Measurements from ENCODE around the gene BCCIP.
A peak's percentile ranks its signal among the peaks of the same experiment; 100 is the strongest.

The BCCIP gene

DNA sequence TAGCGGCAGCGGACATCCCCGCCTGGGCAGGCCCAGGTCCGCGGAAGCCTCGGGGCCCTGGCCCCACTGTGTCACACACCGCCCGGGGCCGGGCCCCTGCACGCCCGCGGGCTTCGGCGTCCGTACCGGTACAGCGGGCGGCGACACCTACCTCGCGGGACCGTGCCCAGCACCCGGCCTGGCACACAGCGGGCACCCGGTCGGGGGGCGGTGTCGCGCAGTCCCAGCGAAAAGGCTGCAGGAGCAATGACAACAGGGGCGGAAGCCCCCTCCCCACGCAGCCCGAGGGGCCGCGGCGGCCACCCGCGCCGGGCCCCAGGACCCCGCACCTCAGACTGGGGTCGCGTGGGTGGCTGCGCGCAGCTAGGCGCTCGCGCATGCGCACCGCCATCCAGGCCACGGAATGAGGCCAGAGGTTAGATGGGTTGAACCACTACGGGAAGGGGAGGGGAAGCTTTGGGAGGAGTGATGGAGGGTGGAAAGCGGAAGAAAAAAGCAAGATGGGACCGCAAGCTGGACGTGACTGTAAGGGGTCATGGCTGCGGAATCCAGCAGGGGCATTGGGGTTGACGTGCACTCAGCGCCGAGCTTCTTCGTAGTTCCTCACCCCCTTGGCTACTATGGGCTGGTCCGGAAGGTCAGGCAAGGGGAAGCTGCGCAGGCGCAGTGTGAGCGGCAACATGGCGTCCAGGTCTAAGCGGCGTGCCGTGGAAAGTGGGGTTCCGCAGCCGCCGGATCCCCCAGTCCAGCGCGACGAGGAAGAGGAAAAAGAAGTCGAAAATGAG is at the start of gene BCCIP, which contains the start of gene UROS:
BCCIP (plus strand) TSS at position 669 of the 785 bp plus-strand sequence; CDS start at position 681, 12 bp downstream.
UROS (minus strand) TSS at position 381 of the 785 bp plus-strand sequence. CDS start 6,759 bp downstream, outside the sequence.
- H3K9me3 ChIP-seq (ENCODE audit: severe bottlenecking) = no peaks in the 10 kb centered on the region
- H3K27ac ChIP-seq (ENCODE audit: poor library complexity, severe bottlenecking) = peak within 1 kb of the TSS; percentile 39
- ATAC-seq (ENCODE audit: low read depth) (peak; percentile 77), DNase-seq (ENCODE audit: low spot score) (peak; percentile 93)
- no peaks in the 10 kb centered on the region for H3K27me3 ChIP-seq (ENCODE audit: insufficient read depth, poor library complexity, severe bottlenecking)
- TF ChIP-seq, protein P1, sequence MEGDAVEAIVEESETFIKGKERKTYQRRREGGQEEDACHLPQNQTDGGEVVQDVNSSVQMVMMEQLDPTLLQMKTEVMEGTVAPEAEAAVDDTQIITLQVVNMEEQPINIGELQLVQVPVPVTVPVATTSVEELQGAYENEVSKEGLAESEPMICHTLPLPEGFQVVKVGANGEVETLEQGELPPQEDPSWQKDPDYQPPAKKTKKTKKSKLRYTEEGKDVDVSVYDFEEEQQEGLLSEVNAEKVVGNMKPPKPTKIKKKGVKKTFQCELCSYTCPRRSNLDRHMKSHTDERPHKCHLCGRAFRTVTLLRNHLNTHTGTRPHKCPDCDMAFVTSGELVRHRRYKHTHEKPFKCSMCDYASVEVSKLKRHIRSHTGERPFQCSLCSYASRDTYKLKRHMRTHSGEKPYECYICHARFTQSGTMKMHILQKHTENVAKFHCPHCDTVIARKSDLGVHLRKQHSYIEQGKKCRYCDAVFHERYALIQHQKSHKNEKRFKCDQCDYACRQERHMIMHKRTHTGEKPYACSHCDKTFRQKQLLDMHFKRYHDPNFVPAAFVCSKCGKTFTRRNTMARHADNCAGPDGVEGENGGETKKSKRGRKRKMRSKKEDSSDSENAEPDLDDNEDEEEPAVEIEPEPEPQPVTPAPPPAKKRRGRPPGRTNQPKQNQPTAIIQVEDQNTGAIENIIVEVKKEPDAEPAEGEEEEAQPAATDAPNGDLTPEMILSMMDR (IDR thresholded peaks at IDR 0.05; ENCODE audit: poor library complexity, severe bottlenecking) = no peak
- H3K36me3 ChIP-seq (ENCODE audit: low read depth) = peaks cover 40% of the 10 kb centered on the region
- peaks cover 9% of the 10 kb centered on the region for H3K4me1 ChIP-seq (ENCODE audit: insufficient read depth, poor library complexity, severe bottlenecking)
- peak within 1 kb of the TSS; percentile 91 for H3K4me3 ChIP-seq (ENCODE audit: severe bottlenecking)

DNA sequence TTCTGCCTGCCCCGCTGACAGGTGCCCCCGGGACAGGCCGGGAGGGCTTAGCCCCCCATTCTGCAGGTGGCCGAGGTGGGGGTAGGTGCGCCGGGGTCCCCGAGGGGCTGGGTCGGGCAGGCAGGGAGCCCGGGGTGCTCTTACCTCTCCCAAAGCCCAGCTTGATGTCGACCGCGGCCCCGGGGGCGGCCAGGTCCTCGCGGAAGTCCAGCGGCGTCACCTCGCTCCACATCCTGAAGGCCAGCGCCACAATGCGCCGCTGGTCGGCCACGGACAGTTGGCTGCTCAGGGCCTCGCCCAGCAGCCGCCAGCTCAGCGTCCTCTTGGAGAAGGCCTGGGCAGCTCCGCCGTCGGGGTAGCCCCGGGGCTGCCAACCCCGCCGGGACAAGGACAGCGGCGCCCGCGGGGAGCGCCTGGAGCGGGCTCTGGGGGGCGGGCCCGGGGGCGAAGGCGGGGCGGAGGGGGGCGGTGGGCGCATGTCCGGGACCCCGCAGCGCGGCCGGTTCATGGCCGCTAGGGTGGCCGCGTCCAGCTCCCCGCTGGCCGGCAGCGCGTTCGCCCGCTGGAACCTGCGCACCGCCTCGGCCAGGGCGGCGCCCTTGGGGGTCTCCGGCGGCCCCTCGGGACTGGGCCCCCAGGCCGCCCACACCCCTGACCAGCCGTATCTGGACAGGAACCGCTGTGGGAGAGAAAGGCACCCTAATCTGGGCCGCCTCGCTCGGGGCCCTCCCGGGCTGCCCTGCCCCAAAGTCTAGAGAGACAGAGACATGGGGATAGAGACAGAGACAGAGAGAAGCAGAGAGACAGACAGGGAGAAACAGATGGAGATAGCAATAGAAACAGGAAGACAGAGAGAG is 49.4 kb upstream of the BCCIP start:
- no peaks in the 10 kb centered on the region for H3K9me3 ChIP-seq (ENCODE audit: severe bottlenecking)
- TF ChIP-seq, protein P1 (IDR thresholded peaks at IDR 0.05; ENCODE audit: poor library complexity, severe bottlenecking) = no peak
- DNase-seq (ENCODE audit: low spot score) (no peak), ATAC-seq (ENCODE audit: low read depth) (peak; percentile 39; the same call in 2 of the 3 replicates)
- H3K4me3 ChIP-seq (ENCODE audit: severe bottlenecking) = no peak overlapping the region
- no peak overlapping the region for H3K27ac ChIP-seq (ENCODE audit: poor library complexity, severe bottlenecking)
- no peaks in the 10 kb centered on the region for H3K36me3 ChIP-seq (ENCODE audit: low read depth)
- no peaks in the 10 kb centered on the region for H3K4me1 ChIP-seq (ENCODE audit: insufficient read depth, poor library complexity, severe bottlenecking)
- H3K27me3 ChIP-seq (ENCODE audit: insufficient read depth, poor library complexity, severe bottlenecking) = peaks cover 12% of the 10 kb centered on the region

DNA sequence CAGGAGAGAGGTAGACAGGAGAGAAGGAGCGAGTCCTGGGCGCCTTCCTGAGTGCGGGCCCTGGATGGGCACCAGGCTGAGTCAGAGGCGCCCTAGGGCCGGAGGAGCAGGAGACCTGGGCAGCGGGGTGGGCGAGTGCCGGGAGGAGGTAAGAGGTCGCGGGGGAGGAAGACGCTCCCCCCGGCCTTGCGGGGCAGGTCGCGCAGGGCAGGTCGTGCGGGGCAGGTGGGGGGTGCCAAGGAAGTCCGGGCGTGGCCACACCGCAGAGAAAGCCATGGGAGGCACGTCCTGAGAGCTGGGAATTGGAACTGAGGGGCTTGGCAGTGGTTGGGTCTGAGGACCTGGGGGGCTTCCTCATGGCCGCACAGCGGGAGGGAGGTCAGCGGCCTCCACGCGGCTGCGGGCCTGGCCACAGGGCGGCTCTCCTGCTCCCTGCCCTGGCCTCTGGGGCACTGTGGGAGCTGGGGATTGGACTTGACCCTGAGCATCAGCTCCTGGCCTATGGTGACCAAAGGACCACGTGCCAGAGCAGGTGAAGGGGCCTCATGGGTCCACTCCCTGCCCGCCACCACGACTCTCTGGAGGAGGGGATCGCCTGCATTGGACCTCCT is 48.7 kb upstream of the BCCIP start:
- no peaks in the 10 kb centered on the region for H3K9me3 ChIP-seq (ENCODE audit: severe bottlenecking)
- ATAC-seq (ENCODE audit: low read depth) (no peak), DNase-seq (ENCODE audit: low spot score) (no peak)
- H3K27me3 ChIP-seq (ENCODE audit: insufficient read depth, poor library complexity, severe bottlenecking) = peaks cover 12% of the 10 kb centered on the region
- no peaks in the 10 kb centered on the region for H3K4me1 ChIP-seq (ENCODE audit: insufficient read depth, poor library complexity, severe bottlenecking)
- no peak overlapping the region for H3K4me3 ChIP-seq (ENCODE audit: severe bottlenecking)
- H3K36me3 ChIP-seq (ENCODE audit: low read depth) = no peaks in the 10 kb centered on the region
- TF ChIP-seq, protein P1 (IDR thresholded peaks at IDR 0.05; ENCODE audit: poor library complexity, severe bottlenecking) = no peak
- no peak overlapping the region for H3K27ac ChIP-seq (ENCODE audit: poor library complexity, severe bottlenecking)

DNA sequence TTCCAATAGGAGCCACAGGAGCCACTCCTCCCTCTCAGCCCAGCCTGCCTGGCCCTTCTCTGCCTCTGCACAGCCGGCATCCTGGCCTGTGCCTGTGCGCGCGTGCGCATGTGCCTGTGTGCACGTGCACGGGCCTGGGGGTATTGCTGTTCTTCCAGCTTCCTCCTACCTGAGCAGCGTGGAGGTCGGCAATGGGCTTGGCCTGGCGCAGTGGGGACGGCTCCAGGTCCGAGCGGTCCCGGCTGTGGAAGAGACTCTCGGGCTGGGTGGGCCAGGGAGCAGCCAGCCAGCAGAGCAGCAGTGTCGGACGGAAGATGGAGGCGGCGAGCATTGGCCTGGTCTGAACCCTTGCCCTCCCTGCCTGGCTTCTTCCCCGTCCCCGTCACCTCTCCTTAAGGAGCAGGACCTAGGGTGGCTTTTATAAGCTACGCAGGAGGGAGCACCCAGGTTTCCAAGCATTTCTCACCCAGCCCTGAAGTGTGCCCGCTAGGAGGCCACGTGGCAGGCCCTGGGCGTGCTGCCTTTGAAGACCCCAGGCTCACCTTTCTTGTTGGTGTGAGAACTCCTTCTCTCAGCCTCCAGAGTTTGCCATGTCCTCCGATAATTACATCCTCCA is 47.7 kb upstream of the BCCIP start, which contains the start of gene MMP21:
MMP21 (minus strand) TSS at position 331 of the 616 bp plus-strand sequence; CDS start at position 331, 0 bp downstream.
- Histone ChIP-seq H3K27ac (ENCODE audit: poor library complexity, severe bottlenecking) (no peak within 1 kb of the TSS), H3K4me1 (ENCODE audit: insufficient read depth, poor library complexity, severe bottlenecking) (no peaks in the 10 kb centered on the region), H3K27me3 (ENCODE audit: insufficient read depth, poor library complexity, severe bottlenecking) (peaks cover 12% of the 10 kb centered on the region), H3K9me3 (ENCODE audit: severe bottlenecking) (no peaks in the 10 kb centered on the region), H3K4me3 (ENCODE audit: severe bottlenecking) (no peak within 1 kb of the TSS), H3K36me3 (ENCODE audit: low read depth) (no peaks in the 10 kb centered on the region)
- DNase-seq (ENCODE audit: low spot score) (no peak), ATAC-seq (ENCODE audit: low read depth) (0 out of 3 replicates have a peak, but pooled peaks have one; percentile 8)
- TF ChIP-seq, protein P1 (IDR thresholded peaks at IDR 0.05; ENCODE audit: poor library complexity, severe bottlenecking) = no peak
